Mesendoderm (in vitro differentiated cells): Measurements from ENCODE around the gene BRINP3.

ENCODE experiments used
- DNase-seq: peaks from one replicate; pipeline ENCODE4 v3.0.0; 2013
- H2AK5ac ChIP-seq: 2 replicates; pipeline ENCODE4 v1.6.1; 2013; ENCODE audit warnings: low read length, inconsistent platforms
- H2BK120ac ChIP-seq: 2 replicates; pipeline ENCODE4 v1.6.1; 2013; ENCODE audit warnings: low read depth, mild to moderate bottlenecking, low read length, moderate library complexity, mixed read lengths
- H2BK15ac ChIP-seq: replicated peaks from 2 replicates; pipeline ENCODE4 v1.6.1; 2013; ENCODE audit warnings: low read depth, mild to moderate bottlenecking, moderate library complexity
- H2BK5ac ChIP-seq: 2 replicates; pipeline ENCODE4 v1.6.1; 2013; ENCODE audit warnings: low read length, inconsistent platforms
- H3K18ac ChIP-seq: 2 replicates; pipeline ENCODE4 v1.6.1; 2013; ENCODE audit warnings: mild to moderate bottlenecking, low read length, mixed read lengths
- H3K23ac ChIP-seq: one replicate; pipeline ENCODE4 v1.6.1; 2013; ENCODE audit warnings: low read length
- H3K27ac ChIP-seq: 2 replicates; pipeline ENCODE4 v1.5.1; 2013; ENCODE audit warnings: low read depth, mild to moderate bottlenecking, inconsistent platforms, low read length, moderate library complexity
- H3K27me3 ChIP-seq: 2 replicates; pipeline ENCODE4 v1.6.1; 2013; ENCODE audit warnings: low read length, control low read depth, mild to moderate bottlenecking, inconsistent platforms; ENCODE audit not compliant: insufficient read depth, poor library complexity
- H3K36me3 ChIP-seq: 2 replicates; pipeline ENCODE4 v1.6.1; 2013; ENCODE audit warnings: low read length, inconsistent platforms; ENCODE audit not compliant: control insufficient read depth, insufficient read depth
- H3K4ac ChIP-seq: one replicate; pipeline ENCODE4 v1.6.1; 2013; ENCODE audit warnings: low read depth, mild to moderate bottlenecking, low read length, moderate library complexity
- H3K4me1 ChIP-seq: 2 replicates; pipeline ENCODE4 v1.6.1; 2013; ENCODE audit warnings: low read depth, low read length, inconsistent platforms; ENCODE audit not compliant: control insufficient read depth
- H3K4me2 ChIP-seq: 2 replicates; pipeline ENCODE4 v1.6.1; 2013; ENCODE audit warnings: low read length
- H3K4me3 ChIP-seq: 2 replicates; pipeline ENCODE4 v1.5.1; 2013; ENCODE audit warnings: mild to moderate bottlenecking, low read length
- H3K56ac ChIP-seq: one replicate; pipeline ENCODE4 v1.6.1; 2013; ENCODE audit warnings: low read length
- H3K79me1 ChIP-seq: 2 replicates; pipeline ENCODE4 v1.6.1; 2013; ENCODE audit warnings: low read length, inconsistent platforms
- H3K79me2 ChIP-seq: 2 replicates; pipeline ENCODE4 v1.6.1; 2013; ENCODE audit warnings: mild to moderate bottlenecking, low read length; ENCODE audit not compliant: control insufficient read depth, insufficient read depth
- H3K9ac ChIP-seq: 2 replicates; pipeline ENCODE4 v1.6.1; 2013; ENCODE audit warnings: low read length, inconsistent platforms
- H4K5ac ChIP-seq: one replicate; pipeline ENCODE4 v1.6.1; 2013; ENCODE audit warnings: low read length
- H4K8ac ChIP-seq: one replicate; pipeline ENCODE4 v1.6.1; 2013; ENCODE audit warnings: low read depth, mild to moderate bottlenecking, control low read depth, low read length, moderate library complexity
- WGBS: extraction: QIAGEN DNeasy Blood & Tissue Kit; methylation state at CpG from one replicate; pipeline ENCODE4 v1.1.7; 2013; ENCODE audit warnings: low lambda C conversion rate, missing lambda C conversion rate; ENCODE audit not compliant: insufficient coverage; ENCODE audit errors: extremely low coverage; 5-methylcytosine and 5-hydroxymethylcytosine counted together

The BRINP3 gene

DNA sequence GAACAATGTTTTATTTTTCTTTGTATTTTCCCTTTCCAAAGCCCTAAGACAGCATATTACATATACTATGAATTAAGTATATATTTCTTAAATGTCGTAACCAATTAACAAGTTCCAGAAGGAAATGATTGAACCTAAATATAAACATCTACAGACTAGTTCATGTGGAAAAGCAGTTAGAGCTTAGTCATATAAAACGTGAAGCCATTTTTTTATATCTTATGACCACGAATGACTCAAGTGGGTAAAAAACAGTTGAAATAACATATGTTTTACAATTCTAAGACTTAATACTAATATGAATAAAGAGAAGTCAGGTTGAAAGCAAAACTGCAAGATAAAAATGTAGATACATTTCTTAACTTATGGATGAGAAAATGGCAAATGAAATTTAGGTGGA lies 307.3 kb downstream of the BRINP3 start:
- no peak for DNase-seq
- H3K4me3 ChIP-seq: no peak overlapping the region
- H4K8ac ChIP-seq: no peak overlapping the region
- no peaks in the 10 kb centered on the region for H3K36me3 ChIP-seq
- no peaks in the 10 kb centered on the region for H3K79me1 ChIP-seq
- H3K27ac ChIP-seq: no peak overlapping the region
- H3K4me1 ChIP-seq: no peaks in the 10 kb centered on the region
- no peak overlapping the region for H3K4ac ChIP-seq
- no peak overlapping the region for H3K9ac ChIP-seq
- no peaks in the 10 kb centered on the region for H3K27me3 ChIP-seq
- no peak overlapping the region for H3K18ac ChIP-seq
- H3K56ac ChIP-seq: no peak overlapping the region
- H2BK15ac ChIP-seq: no peak overlapping the region
- no peak overlapping the region for H2BK5ac ChIP-seq
- WGBS: no CpG with 5 or more reads among the region's 3 CpGs
- H3K4me2 ChIP-seq: no peak overlapping the region
- H2AK5ac ChIP-seq: no peak overlapping the region
- no peaks in the 10 kb centered on the region for H3K79me2 ChIP-seq
- H3K23ac ChIP-seq: no peak overlapping the region
- H4K5ac ChIP-seq: no peak overlapping the region
- no peak overlapping the region for H2BK120ac ChIP-seq

- Histone ChIP-seq H2AK5ac (no peak overlapping the region), H3K79me2 (no peaks in the 10 kb centered on the region), H3K9ac (no peak overlapping the region), H2BK120ac (no peak overlapping the region), H2BK15ac (no peak overlapping the region), H3K4me2 (no peak overlapping the region), H3K4ac (no peak overlapping the region), H3K27me3 (no peaks in the 10 kb centered on the region), H3K36me3 (no peaks in the 10 kb centered on the region), H2BK5ac (no peak overlapping the region), H3K23ac (no peak overlapping the region), H3K4me1 (no peaks in the 10 kb centered on the region), H3K79me1 (no peaks in the 10 kb centered on the region), H4K5ac (no peak overlapping the region), H3K56ac (no peak overlapping the region), H3K18ac (no peak overlapping the region), H3K4me3 (no peak overlapping the region), H4K8ac (no peak overlapping the region), H3K27ac (no peak overlapping the region)
- no CpG with 5 or more reads among the region's 3 CpGs for WGBS
- peak; percentile 44 for DNase-seq
These were observed 308.2 kb downstream of the BRINP3 start for GRCh38 chr1:190169311-190170067.

GRCh38 chr1:190168893-190169280 lies 308.8 kb downstream of the BRINP3 start:
- H3K27me3 ChIP-seq: no peaks in the 10 kb centered on the region
- H3K23ac ChIP-seq: no peak overlapping the region
- no peak overlapping the region for H2BK15ac ChIP-seq
- H3K79me1 ChIP-seq: no peaks in the 10 kb centered on the region
- H3K4ac ChIP-seq: no peak overlapping the region
- DNase-seq: no peak
- no CpG with 5 or more reads among the region's 3 CpGs for WGBS
- H4K5ac ChIP-seq: no peak overlapping the region
- H3K9ac ChIP-seq: no peak overlapping the region
- H3K79me2 ChIP-seq: no peaks in the 10 kb centered on the region
- no peak overlapping the region for H3K56ac ChIP-seq
- no peaks in the 10 kb centered on the region for H3K36me3 ChIP-seq
- no peak overlapping the region for H3K4me3 ChIP-seq
- no peak overlapping the region for H4K8ac ChIP-seq
- H2AK5ac ChIP-seq: no peak overlapping the region
- H3K4me1 ChIP-seq: no peaks in the 10 kb centered on the region
- no peak overlapping the region for H3K18ac ChIP-seq
- no peak overlapping the region for H2BK120ac ChIP-seq
- H3K4me2 ChIP-seq: no peak overlapping the region
- no peak overlapping the region for H3K27ac ChIP-seq
- no peak overlapping the region for H2BK5ac ChIP-seq

DNA sequence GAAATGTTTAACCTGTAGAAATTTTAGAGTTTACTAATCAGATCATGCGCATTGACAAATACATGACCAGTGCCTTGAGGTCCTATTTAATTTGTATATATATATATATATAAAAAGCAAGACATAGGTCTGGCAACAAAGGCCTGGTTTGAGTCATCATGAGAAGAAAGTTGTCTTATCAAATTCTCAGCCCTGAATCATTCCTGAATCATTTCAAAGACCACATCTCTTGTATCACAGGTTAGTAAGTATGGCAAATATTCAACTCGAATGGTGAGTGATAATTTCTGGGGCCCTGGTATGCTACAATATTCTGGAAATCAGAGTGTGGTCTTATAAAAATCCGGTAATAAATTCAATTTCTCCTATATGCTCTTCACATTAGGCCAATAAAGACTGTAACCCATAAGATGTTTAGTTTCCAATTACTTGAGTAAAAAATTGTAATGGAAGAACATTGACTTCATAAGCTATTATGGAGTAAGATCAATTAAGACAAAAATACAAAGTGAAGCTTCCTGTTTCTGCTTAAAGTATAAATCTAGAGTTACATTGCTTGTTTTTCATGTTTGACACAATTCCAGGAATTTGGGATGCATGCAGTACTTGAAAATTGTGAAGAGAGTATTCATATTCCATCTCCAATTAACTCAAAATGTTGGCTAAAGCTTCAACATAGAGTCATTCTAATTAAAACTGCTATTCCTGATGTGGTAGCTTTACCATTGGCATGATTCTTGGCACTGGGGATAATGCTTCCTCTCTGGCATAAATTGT lies 309.4 kb downstream of the BRINP3 start:
- Histone ChIP-seq H3K9ac (no peak overlapping the region), H3K36me3 (no peaks in the 10 kb centered on the region), H3K27ac (no peak overlapping the region), H2BK5ac (no peak overlapping the region), H3K4me2 (no peak overlapping the region), H3K79me2 (no peaks in the 10 kb centered on the region), H3K27me3 (no peaks in the 10 kb centered on the region), H4K5ac (no peak overlapping the region), H3K4me3 (no peak overlapping the region), H3K4ac (no peak overlapping the region), H2BK120ac (no peak overlapping the region), H3K56ac (no peak overlapping the region), H3K4me1 (no peaks in the 10 kb centered on the region), H4K8ac (no peak overlapping the region), H3K18ac (no peak overlapping the region), H3K23ac (no peak overlapping the region), H3K79me1 (no peaks in the 10 kb centered on the region), H2BK15ac (no peak overlapping the region), H2AK5ac (no peak overlapping the region)
- no CpG with 5 or more reads among the region's 3 CpGs for whole genome bisulfite sequencing
- DNase-seq: no peak

- no peaks in the 10 kb centered on the region for H3K79me2 ChIP-seq
- H3K9ac ChIP-seq: no peak overlapping the region
- H3K4me3 ChIP-seq: no peak overlapping the region
- H3K4ac ChIP-seq: no peak overlapping the region
- no peaks in the 10 kb centered on the region for H3K4me1 ChIP-seq
- H4K5ac ChIP-seq: no peak overlapping the region
- no peak overlapping the region for H4K8ac ChIP-seq
- H3K4me2 ChIP-seq: no peak overlapping the region
- H3K56ac ChIP-seq: no peak overlapping the region
- no peak overlapping the region for H2BK120ac ChIP-seq
- no peaks in the 10 kb centered on the region for H3K27me3 ChIP-seq
- no peaks in the 10 kb centered on the region for H3K36me3 ChIP-seq
- H3K18ac ChIP-seq: no peak overlapping the region
- WGBS: no CpG with 5 or more reads among the region's 2 CpGs
- no peaks in the 10 kb centered on the region for H3K79me1 ChIP-seq
- no peak overlapping the region for H3K27ac ChIP-seq
- no peak overlapping the region for H2BK15ac ChIP-seq
- DNase-seq: no peak
- no peak overlapping the region for H2BK5ac ChIP-seq
- H2AK5ac ChIP-seq: no peak overlapping the region
- H3K23ac ChIP-seq: no peak overlapping the region
These were observed 318.5 kb downstream of the BRINP3 start for GRCh38 chr1:190159146-190159545.
